Gastrocnemius medialis (tissue), 4 donors: ENCODE measurements around the gene ME3.

Experiments
- CTCF ChIP-seq, 5 experiments: fragments of 450-650 bp in 3 of 5; fragments of 200-600 bp in 2 of 5; sonication (generic) in 2 of 5; IDR thresholded peaks in 4 of 5; conservative IDR thresholded peaks in 1 of 5; 1 replicate in 4 of 5; 2 replicates in 1 of 5; pipeline ENCODE4 v1.5.1; 2016 to 2019; ENCODE audit warnings: antibody characterized with exemption in 5 of 5, mild to moderate bottlenecking in 3 of 5, moderate library complexity in 3 of 5
- POLR2A ChIP-seq, 2 donors: fragments of 450-650 bp; IDR thresholded peaks; one replicate each; pipeline ENCODE4 v1.6.1; 2017; ENCODE audit warnings: antibody characterized with exemption in 2 of 2, mild to moderate bottlenecking in 2 of 2, moderate library complexity in 2 of 2

DNA sequence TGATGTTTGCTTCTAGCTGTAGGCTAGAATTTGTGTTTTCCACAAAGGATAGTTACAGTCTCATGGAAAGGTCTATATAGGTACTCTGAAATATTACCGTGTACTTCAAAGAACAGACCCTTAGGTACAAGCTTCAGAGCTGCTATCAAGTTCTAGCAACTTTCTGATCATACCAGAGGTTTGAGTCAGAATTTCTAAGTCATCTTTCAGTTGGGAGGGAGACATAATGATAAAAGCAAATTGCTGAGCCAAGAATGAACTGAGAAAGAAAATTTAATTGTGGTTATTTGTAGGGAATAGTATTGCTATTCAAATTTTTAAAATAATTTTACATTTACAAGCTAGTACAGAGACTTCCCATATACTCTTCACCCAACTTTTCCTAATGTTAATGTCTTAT, 19.9 kb upstream of the ME3 start:
- no peak for TF ChIP-seq CTCF (IDR thresholded peaks at IDR 0.05 in 4 of 5, conservative IDR thresholded peaks at IDR 0.05 in 1 of 5)
- TF ChIP-seq POLR2A (IDR thresholded peaks at IDR 0.05) = no peak
